Measurements from ENCODE around the gene SURF1.
A peak's percentile ranks its signal among the peaks of the same experiment; 100 is the strongest.

Gene SURF1

GRCh38 chr9:133375116-133375723 lies 18.9 kb upstream of the SURF1 start:
- Histone ChIP-seq H3K36me3 (ENCODE audit: insufficient read depth, low read length) (peaks cover 8% of the 10 kb centered on the region; the same call in 1 of the 2 replicates), H3K4me3 (ENCODE audit: low read depth, low read length, poor library complexity, severe bottlenecking) (peak overlapping the region; percentile 73), H3K9me2 (ENCODE audit: low read depth, low read length) (no peaks in the 10 kb centered on the region), H3K27me3 (ENCODE audit: insufficient read depth, low read length) (no peaks in the 10 kb centered on the region; the same call in 1 of the 2 replicates), H3K4me2 (ENCODE audit: low read length) (peak overlapping the region; percentile 93), H3K9me3 (ENCODE audit: low read length) (no peaks in the 10 kb centered on the region), H3F3A (ENCODE audit: insufficient read depth, low read length) (no peaks in the 10 kb centered on the region), H3K79me2 (ENCODE audit: insufficient read depth, low read length) (peaks cover 24% of the 10 kb centered on the region), H2AFZ (ENCODE audit: low read length) (no peak overlapping the region), H3K27ac (ENCODE audit: low read depth, low read length, poor library complexity, severe bottlenecking) (peak overlapping the region; percentile 26), H3K4me1 (ENCODE audit: insufficient read depth, low read length, severe bottlenecking) (peaks cover 43% of the 10 kb centered on the region), H4K20me1 (ENCODE audit: insufficient read depth, low read length) (no peaks in the 10 kb centered on the region), H3K9ac (ENCODE audit: low read length) (peak overlapping the region; percentile 75)
- TF ChIP-seq EZH2 (IDR thresholded peaks at IDR 0.05; ENCODE audit: borderline replicate concordance, low read length) (no peak), CTCF (IDR thresholded peaks at IDR 0.05; ENCODE audit: low read length) (peak; percentile 46)

GRCh38 chr9:133374612-133375115 lies 18.4 kb upstream of the SURF1 start:
- Histone ChIP-seq H3K9ac (ENCODE audit: low read length) (peak overlapping the region; percentile 75), H3K4me3 (ENCODE audit: low read depth, low read length, poor library complexity, severe bottlenecking) (peak overlapping the region; percentile 73)

DNA sequence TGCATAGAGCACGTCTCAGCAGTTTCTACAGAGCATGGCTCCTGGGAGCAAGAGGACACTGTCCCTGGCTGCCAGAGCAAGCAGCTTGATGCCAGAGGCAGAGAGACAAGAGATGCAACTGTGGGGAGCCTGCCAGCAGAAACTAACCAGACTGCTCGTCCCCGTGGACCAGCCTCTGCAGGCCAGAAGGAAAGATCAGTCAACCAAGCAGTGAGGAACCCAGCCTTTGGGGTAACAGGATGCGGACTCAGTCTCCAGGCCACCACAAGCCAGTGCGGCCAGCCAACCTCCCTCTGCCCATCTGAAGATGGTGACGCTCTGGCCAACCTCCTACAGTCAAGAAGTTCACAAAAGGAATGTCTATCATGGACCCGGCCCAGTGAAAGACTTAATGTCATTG lies 15.9 kb upstream of the SURF1 start:
- H3F3A ChIP-seq (ENCODE audit: insufficient read depth, low read length) = no peaks in the 10 kb centered on the region
- peak overlapping the region; percentile 50; the same call in 1 of the 2 replicates for H3K4me2 ChIP-seq (ENCODE audit: low read length)
- H3K9ac ChIP-seq (ENCODE audit: low read length) = peak overlapping the region; percentile 43; the same call in 1 of the 2 replicates
- no peaks in the 10 kb centered on the region for H3K9me2 ChIP-seq (ENCODE audit: low read depth, low read length)
- H3K4me1 ChIP-seq (ENCODE audit: insufficient read depth, low read length, severe bottlenecking) = peaks cover 44% of the 10 kb centered on the region
- H4K20me1 ChIP-seq (ENCODE audit: insufficient read depth, low read length) = no peaks in the 10 kb centered on the region
- no peak overlapping the region for H3K27ac ChIP-seq (ENCODE audit: low read depth, low read length, poor library complexity, severe bottlenecking)
- H3K4me3 ChIP-seq (ENCODE audit: low read depth, low read length, poor library complexity, severe bottlenecking) = peak overlapping the region; percentile 18
- no peak for TF ChIP-seq CTCF (IDR thresholded peaks at IDR 0.05; ENCODE audit: low read length)
- TF ChIP-seq EZH2 (IDR thresholded peaks at IDR 0.05; ENCODE audit: borderline replicate concordance, low read length) = no peak
- H2AFZ ChIP-seq (ENCODE audit: low read length) = no peak overlapping the region
- peaks cover 25% of the 10 kb centered on the region; the same call in 1 of the 2 replicates for H3K36me3 ChIP-seq (ENCODE audit: insufficient read depth, low read length)
- no peaks in the 10 kb centered on the region; the same call in 1 of the 2 replicates for H3K27me3 ChIP-seq (ENCODE audit: insufficient read depth, low read length)
- H3K9me3 ChIP-seq (ENCODE audit: low read length) = no peaks in the 10 kb centered on the region
- peaks cover 28% of the 10 kb centered on the region for H3K79me2 ChIP-seq (ENCODE audit: insufficient read depth, low read length)

More at GRCh38 chr9:133374612-133375115, 18.4 kb upstream of the SURF1 start:
- Histone ChIP-seq H3K36me3 (ENCODE audit: insufficient read depth, low read length) (peaks cover 14% of the 10 kb centered on the region; the same call in 1 of the 2 replicates), H3K4me1 (ENCODE audit: insufficient read depth, low read length, severe bottlenecking) (peaks cover 44% of the 10 kb centered on the region), H3K9me2 (ENCODE audit: low read depth, low read length) (no peaks in the 10 kb centered on the region), H3K4me2 (ENCODE audit: low read length) (peak overlapping the region; percentile 93), H3K27ac (ENCODE audit: low read depth, low read length, poor library complexity, severe bottlenecking) (peak overlapping the region; percentile 26), H3K79me2 (ENCODE audit: insufficient read depth, low read length) (peaks cover 24% of the 10 kb centered on the region), H3K9me3 (ENCODE audit: low read length) (no peaks in the 10 kb centered on the region), H3F3A (ENCODE audit: insufficient read depth, low read length) (no peaks in the 10 kb centered on the region), H4K20me1 (ENCODE audit: insufficient read depth, low read length) (no peaks in the 10 kb centered on the region), H2AFZ (ENCODE audit: low read length) (no peak overlapping the region), H3K27me3 (ENCODE audit: insufficient read depth, low read length) (no peaks in the 10 kb centered on the region; the same call in 1 of the 2 replicates)
- TF ChIP-seq CTCF (IDR thresholded peaks at IDR 0.05; ENCODE audit: low read length) = no peak
- TF ChIP-seq EZH2 (IDR thresholded peaks at IDR 0.05; ENCODE audit: borderline replicate concordance, low read length) = no peak

Measured in OCI-LY1 (cell line).